Mucosa of descending colon (tissue), 3 donors: ENCODE results near the gene PHF12. TPM values are rescaled to one million over a fixed set of nuclear protein-coding genes. Genes with fewer than 3 reads are reported as not detected.

Experiments used
- ATAC-seq: fragments of 200-7000 bp; cut with Tn5 transposase; one replicate; pipeline ENCODE4 v1.9.1; 2020; ENCODE audit warnings: mild to moderate bottlenecking, moderate library complexity
- DNase-seq, 3 donors: peaks; one replicate each; pipeline ENCODE4 v3.0.0-alpha.2; 2020
- H3K36me3 ChIP-seq: fragments of 200-600 bp; one replicate; pipeline ENCODE4 v1.8.0; 2021; ENCODE audit warnings: low read depth, mild to moderate bottlenecking
- H3K4me1 ChIP-seq: fragments of 200-600 bp; one replicate; pipeline ENCODE4 v1.8.0; 2021; ENCODE audit warnings: low read depth, mild to moderate bottlenecking
- H3K4me3 ChIP-seq: fragments of 200-600 bp; one replicate; pipeline ENCODE4 v1.8.0; 2021; ENCODE audit warnings: mild to moderate bottlenecking
- H3K9me3 ChIP-seq: fragments of 200-600 bp; one replicate; pipeline ENCODE4 v1.8.0; 2021; ENCODE audit warnings: mild to moderate bottlenecking
- intact Hi-C, 2 donors: fragments of 100-400 bp; cut with DNase I in 1 of 2; cut with micrococcal nuclease in 1 of 2; formaldehyde crosslinking; loops; one replicate each; pipeline versions ENCODE4 v1.11.0 to v1.11.1; 2022; cut with DNase I, micrococcal nuclease
- total RNA-seq, 3 donors: library from RNA; stranded (reverse); fragmentation: NEBNext Ultra II Directional in 2 of 3; extraction: Animal tissue kit (Norgen Biotek cat#: 25700) in 2 of 3; gene quantifications; one replicate each; pipeline versions ENCODE4 v1.2.1 to v1.2.4, GENCODE V29; 2021 to 2023
- TF ChIP-seq, protein P1 (sequence below): fragments of 200-600 bp; IDR thresholded peaks from one replicate; pipeline ENCODE4 v1.8.0; 2022; ENCODE audit warnings: antibody characterized with exemption, mild to moderate bottlenecking
- donor health status: DM: no; HTN: no; CAD: no; lungs with moderate emphysema.
- donor health status: DM: no; HTN: no; CAD: no.
- donor health status: DM: no; HTN: yes; CAD: no.

Gene PHF12
- total RNA-seq, 3 donors from 2014 or later: 35.9 to 59.7 (median 39.2) TPM

GRCh38 chr17:28885363-28885762, 66.0 kb downstream of the PHF12 start:
- Histone ChIP-seq H3K9me3 (no peaks in the 10 kb centered on the region), H3K36me3 (no peaks in the 10 kb centered on the region), H3K4me3 (no peak overlapping the region), H3K4me1 (no peaks in the 10 kb centered on the region)
- intact Hi-C loops: no loop called here
- TF ChIP-seq, protein P1, sequence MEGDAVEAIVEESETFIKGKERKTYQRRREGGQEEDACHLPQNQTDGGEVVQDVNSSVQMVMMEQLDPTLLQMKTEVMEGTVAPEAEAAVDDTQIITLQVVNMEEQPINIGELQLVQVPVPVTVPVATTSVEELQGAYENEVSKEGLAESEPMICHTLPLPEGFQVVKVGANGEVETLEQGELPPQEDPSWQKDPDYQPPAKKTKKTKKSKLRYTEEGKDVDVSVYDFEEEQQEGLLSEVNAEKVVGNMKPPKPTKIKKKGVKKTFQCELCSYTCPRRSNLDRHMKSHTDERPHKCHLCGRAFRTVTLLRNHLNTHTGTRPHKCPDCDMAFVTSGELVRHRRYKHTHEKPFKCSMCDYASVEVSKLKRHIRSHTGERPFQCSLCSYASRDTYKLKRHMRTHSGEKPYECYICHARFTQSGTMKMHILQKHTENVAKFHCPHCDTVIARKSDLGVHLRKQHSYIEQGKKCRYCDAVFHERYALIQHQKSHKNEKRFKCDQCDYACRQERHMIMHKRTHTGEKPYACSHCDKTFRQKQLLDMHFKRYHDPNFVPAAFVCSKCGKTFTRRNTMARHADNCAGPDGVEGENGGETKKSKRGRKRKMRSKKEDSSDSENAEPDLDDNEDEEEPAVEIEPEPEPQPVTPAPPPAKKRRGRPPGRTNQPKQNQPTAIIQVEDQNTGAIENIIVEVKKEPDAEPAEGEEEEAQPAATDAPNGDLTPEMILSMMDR: no peak
- no peak for ATAC-seq
- no peak for DNase-seq

DNA sequence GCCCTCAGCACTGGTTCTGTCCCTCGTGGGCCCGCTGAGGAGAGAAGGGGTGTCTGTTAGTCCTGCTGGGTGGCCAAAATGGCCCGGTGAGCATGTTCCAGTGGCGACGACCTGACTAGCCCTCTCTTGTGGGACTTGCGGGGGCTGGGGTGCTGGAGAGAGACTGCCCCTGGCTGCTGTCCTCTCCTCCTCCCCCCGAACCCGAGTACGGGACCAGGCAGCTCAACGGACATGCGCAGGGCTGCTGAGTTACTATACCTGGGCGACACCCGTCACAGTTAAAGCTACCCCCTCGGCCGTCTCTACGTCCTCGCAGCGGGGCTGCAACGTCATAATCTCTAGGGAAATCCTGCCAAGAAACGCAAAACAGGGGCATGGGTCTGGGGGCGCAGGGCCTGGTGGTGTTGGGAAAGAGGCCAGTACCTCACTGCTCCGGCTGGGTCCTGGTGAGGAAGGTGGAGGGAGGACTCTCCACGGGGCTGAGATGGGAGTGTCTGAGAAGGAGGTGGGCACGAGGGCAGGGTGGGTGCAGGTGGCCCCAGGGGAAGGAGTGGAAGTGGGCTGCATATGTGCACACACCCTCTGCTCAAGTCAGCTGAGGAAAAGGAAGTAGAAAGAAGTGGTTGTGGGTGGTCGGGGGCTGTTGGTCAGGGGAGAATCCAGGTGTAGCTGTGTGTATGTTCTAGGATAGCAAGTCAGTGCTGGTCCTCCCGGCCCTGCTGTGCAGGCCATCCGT, 67.2 kb downstream of the PHF12 start:
- intact Hi-C loops: no loop called here
- no peak for ATAC-seq

GRCh38 chr17:28882154-28882895, 69.0 kb downstream of the PHF12 start:
- H3K36me3 ChIP-seq: no peaks in the 10 kb centered on the region
- no peaks in the 10 kb centered on the region for H3K4me1 ChIP-seq
- DNase-seq (no peak), ATAC-seq (no peak)
- H3K4me3 ChIP-seq: no peak overlapping the region
- TF ChIP-seq, protein P1: no peak
- intact Hi-C loops: no loop called here
- H3K9me3 ChIP-seq: no peaks in the 10 kb centered on the region

More for the DNA sequence above, 67.2 kb downstream of the PHF12 start:
- TF ChIP-seq, protein P1: no peak
- H3K36me3 ChIP-seq: no peaks in the 10 kb centered on the region
- no peak for DNase-seq
- H3K9me3 ChIP-seq: no peaks in the 10 kb centered on the region
- H3K4me3 ChIP-seq: no peak overlapping the region
- H3K4me1 ChIP-seq: no peaks in the 10 kb centered on the region

DNA sequence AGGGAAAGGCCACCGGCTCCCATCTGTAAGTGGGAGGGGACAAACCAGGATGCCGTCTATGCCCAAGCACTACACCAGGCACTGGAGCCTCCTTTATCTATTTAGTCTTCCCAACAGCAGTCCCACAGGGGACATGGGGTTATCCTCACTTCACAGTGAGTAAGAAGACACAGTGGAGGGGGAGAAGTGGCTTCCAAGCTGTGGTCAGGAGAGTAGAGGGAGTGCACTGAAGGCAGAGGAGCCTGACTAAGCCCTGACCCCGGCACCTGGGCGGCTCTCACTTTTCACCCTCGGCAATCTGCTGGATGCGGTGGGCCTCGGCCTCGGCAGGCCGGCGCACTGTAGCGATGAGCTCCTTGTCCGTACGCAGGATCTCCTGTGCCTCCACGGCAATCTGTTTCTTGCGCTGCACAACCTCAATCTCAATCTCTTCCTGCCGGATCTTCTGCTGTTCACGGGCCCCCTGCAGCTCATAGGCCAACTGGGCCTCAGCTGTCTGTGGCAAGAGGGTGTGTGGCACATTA, 69.7 kb downstream of the PHF12 start:
- Histone ChIP-seq H3K9me3 (no peaks in the 10 kb centered on the region), H3K36me3 (no peaks in the 10 kb centered on the region), H3K4me1 (no peaks in the 10 kb centered on the region), H3K4me3 (no peak overlapping the region)
- intact Hi-C loops: no loop called here
- TF ChIP-seq, protein P1: no peak
- ATAC-seq (no peak), DNase-seq (no peak)

DNA sequence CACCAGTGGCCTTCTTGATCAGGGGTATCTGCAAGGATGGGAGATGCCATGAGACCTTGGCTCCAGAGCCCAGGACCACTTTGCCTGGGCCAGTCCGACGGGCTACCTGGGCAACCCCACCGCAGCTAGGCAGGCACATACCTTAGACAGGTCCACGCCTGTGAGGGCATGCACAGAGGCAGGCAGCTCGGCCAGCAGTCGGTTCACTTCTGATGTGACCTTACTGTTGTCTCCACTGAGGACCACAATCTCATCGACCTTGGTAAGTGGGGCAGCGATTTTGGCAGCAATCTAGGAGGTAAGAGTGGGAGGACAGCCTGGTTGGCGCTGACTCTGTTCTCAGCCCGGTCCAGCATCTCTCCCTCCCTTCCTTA, 70.8 kb downstream of the PHF12 start:
- Histone ChIP-seq H3K36me3 (no peaks in the 10 kb centered on the region), H3K4me3 (no peak overlapping the region), H3K9me3 (no peaks in the 10 kb centered on the region), H3K4me1 (no peaks in the 10 kb centered on the region)
- TF ChIP-seq, protein P1: no peak
- no peak for DNase-seq
- intact Hi-C loops: no loop called here
- no peak for ATAC-seq
